GM12873 (cell line): ENCODE results near the gene KRT38.

ENCODE experiments used
- CTCF ChIP-seq: IDR thresholded peaks from 2 replicates; pipeline ENCODE4 v1.5.1; 2012; ENCODE audit warnings: low read depth, mild to moderate bottlenecking, moderate library complexity, low read length, control low read depth; ENCODE audit not compliant: insufficient read depth; ENCODE audit errors: missing control alignments

Gene KRT38

GRCh38 chr17:41421617-41422016 lies 19.2 kb downstream of the KRT38 start:
- TF ChIP-seq CTCF = no peak

DNA sequence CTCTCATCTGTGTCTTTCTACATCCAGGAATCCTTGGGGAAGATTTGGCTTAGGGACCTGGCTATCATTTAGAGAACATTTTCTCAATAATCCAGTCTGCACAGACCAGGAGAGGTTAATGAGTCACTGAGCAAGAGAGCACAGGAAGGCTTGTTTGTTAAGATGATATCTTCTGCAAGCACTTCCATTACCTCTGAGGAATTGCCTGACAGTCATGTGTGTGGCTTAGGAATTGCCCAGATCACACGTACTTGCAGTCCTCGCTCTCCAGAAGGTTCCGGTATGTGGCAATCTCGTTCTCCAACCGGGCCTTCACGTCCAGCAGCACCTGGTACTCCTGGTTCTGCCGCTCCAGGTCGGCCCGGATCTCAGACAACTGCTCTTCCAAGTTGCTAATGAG lies 19.7 kb downstream of the KRT38 start:
- no peak for TF ChIP-seq CTCF

DNA sequence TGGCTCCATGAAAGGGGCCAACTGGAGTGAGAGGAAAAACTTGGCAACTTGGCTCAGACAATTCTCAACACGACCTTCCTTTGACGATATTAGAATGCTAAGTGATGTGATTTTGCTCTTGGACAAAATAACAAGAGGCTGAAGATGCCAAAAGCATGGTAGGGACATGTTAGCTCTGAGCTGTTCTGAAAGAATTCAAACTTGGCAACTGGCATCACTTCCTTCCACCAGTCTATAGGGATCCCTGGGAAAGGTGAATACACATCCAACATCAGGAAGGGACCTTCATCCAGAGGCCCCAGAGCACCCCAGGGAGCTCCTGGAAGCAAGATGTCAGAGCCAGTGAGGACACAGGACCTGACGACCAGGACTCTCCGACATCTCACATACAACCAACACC lies 20.6 kb downstream of the KRT38 start:
- TF ChIP-seq CTCF = no peak

DNA sequence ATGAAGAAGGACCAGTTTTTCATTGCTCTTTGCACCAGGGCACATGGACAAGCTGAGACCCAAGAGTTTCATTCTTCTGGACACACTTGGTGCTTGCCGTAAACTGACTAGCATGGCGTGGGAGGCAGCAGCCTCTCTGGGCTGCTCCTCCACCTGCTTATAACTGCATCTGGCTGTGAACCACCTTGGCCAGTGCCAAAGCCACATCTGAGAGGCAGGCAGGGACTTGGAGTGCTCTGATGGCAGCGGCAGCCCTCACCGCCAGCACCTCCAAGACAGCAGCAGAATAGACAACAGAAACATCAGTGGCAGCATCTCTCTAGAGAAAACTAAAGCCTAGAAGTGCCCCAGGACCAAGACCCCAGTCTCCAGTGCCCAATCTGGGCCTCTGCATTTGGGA lies 21.1 kb downstream of the KRT38 start:
- no peak for TF ChIP-seq CTCF

- TF ChIP-seq CTCF = no peak
These were observed 22.5 kb downstream of the KRT38 start for GRCh38 chr17:41418116-41418860.

- peak; percentile 75 for TF ChIP-seq CTCF
These were observed 23.2 kb downstream of the KRT38 start for GRCh38 chr17:41417576-41418015.

DNA sequence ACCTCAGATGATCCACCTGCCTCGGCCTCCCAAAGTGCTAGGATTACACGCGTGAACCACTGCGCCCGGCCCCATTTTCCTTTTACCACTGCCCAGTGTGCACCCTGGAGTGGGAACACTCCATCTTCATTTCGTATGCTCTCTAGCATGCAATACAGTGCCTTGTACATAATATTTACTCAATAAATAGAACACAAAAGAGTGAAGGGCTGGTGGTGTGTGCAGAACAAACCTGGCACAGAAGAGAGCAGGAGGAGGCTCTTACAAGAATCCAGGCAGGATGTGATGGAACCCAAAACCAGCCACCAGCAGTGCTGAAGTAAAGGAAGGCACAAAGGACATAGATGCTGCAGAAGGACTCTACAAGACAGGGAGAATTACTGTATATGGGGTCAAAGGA lies 23.7 kb downstream of the KRT38 start:
- TF ChIP-seq CTCF = no peak

DNA sequence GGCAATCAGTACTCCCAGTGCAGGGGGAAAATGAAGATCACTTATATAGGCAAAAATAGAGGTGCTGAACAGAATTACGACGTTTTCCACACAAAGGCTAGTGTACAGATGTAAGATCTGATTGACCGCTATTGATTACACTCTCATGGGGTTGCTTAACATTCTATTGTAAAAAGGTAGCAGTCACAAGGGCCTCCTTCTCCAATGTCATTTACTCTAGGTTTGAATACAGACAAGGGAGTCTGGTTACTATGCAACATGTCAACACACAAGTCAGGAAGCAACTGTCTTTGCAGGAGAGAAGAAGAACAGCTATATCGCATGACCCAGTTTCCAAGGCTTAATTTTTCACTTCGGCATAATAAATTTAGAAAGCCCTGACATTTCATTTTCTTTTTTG lies 24.3 kb downstream of the KRT38 start:
- no peak for TF ChIP-seq CTCF
